Activated naive CD8-positive, alpha-beta T cell (primary cell): ENCODE measurements around the gene ABLIM2.

Experiments
- H3K27ac Mint-ChIP-seq: one replicate; pipeline ENCODE4 v1.8.0; 2021; ENCODE audit warnings: mixed read lengths
- H3K27me3 Mint-ChIP-seq: one replicate; pipeline ENCODE4 v1.8.0; 2021; ENCODE audit warnings: mixed read lengths
- H3K36me3 Mint-ChIP-seq: one replicate; pipeline ENCODE4 v1.8.0; 2021; ENCODE audit warnings: mixed read lengths
- H3K4me1 Mint-ChIP-seq: one replicate; pipeline ENCODE4 v1.8.0; 2021; ENCODE audit warnings: low read depth, mixed read lengths
- H3K4me3 Mint-ChIP-seq: one replicate; pipeline ENCODE4 v1.8.0; 2021; ENCODE audit warnings: mild to moderate bottlenecking, mixed read lengths
- H3K9me3 Mint-ChIP-seq: one replicate; pipeline ENCODE4 v1.8.0; 2021; ENCODE audit warnings: low read depth, mixed read lengths

Gene ABLIM2

GRCh38 chr4:8108991-8109390 lies 49.6 kb downstream of the ABLIM2 start:
- no peak overlapping the region for H3K4me3 Mint-ChIP-seq
- H3K9me3 Mint-ChIP-seq, result no peaks in the 10 kb centered on the region
- no peak overlapping the region for H3K27ac Mint-ChIP-seq
- H3K4me1 Mint-ChIP-seq, result no peaks in the 10 kb centered on the region
- H3K36me3 Mint-ChIP-seq, result no peaks in the 10 kb centered on the region
- H3K27me3 Mint-ChIP-seq, result peaks cover 1% of the 10 kb centered on the region

- H3K36me3 Mint-ChIP-seq, result no peaks in the 10 kb centered on the region
- H3K9me3 Mint-ChIP-seq, result no peaks in the 10 kb centered on the region
- H3K4me3 Mint-ChIP-seq, result no peak overlapping the region
- H3K27me3 Mint-ChIP-seq, result peaks cover 1% of the 10 kb centered on the region
- H3K4me1 Mint-ChIP-seq, result no peaks in the 10 kb centered on the region
- no peak overlapping the region for H3K27ac Mint-ChIP-seq
These were observed 50.4 kb downstream of the ABLIM2 start for GRCh38 chr4:8108261-8108660.

GRCh38 chr4:8107146-8107657 lies 51.4 kb downstream of the ABLIM2 start:
- H3K36me3 Mint-ChIP-seq, result no peaks in the 10 kb centered on the region
- no peak overlapping the region for H3K27ac Mint-ChIP-seq
- H3K27me3 Mint-ChIP-seq, result peaks cover 1% of the 10 kb centered on the region
- no peaks in the 10 kb centered on the region for H3K9me3 Mint-ChIP-seq
- no peaks in the 10 kb centered on the region for H3K4me1 Mint-ChIP-seq
- H3K4me3 Mint-ChIP-seq, result no peak overlapping the region

GRCh38 chr4:8106451-8107025 lies 52.1 kb downstream of the ABLIM2 start:
- Mint-ChIP-seq H3K9me3 (no peaks in the 10 kb centered on the region), H3K27ac (no peak overlapping the region), H3K4me1 (no peaks in the 10 kb centered on the region), H3K36me3 (no peaks in the 10 kb centered on the region), H3K4me3 (no peak overlapping the region), H3K27me3 (peaks cover 1% of the 10 kb centered on the region)

- no peaks in the 10 kb centered on the region for H3K36me3 Mint-ChIP-seq
- no peak overlapping the region for H3K4me3 Mint-ChIP-seq
- H3K27me3 Mint-ChIP-seq, result peaks cover 1% of the 10 kb centered on the region
- no peak overlapping the region for H3K27ac Mint-ChIP-seq
- H3K9me3 Mint-ChIP-seq, result no peaks in the 10 kb centered on the region
- H3K4me1 Mint-ChIP-seq, result no peaks in the 10 kb centered on the region
These were observed 53.1 kb downstream of the ABLIM2 start for GRCh38 chr4:8105306-8106100.

GRCh38 chr4:8104491-8105305 lies 53.9 kb downstream of the ABLIM2 start:
- no peak overlapping the region for H3K4me3 Mint-ChIP-seq
- H3K36me3 Mint-ChIP-seq, result no peaks in the 10 kb centered on the region
- H3K9me3 Mint-ChIP-seq, result no peaks in the 10 kb centered on the region
- H3K27me3 Mint-ChIP-seq, result no peaks in the 10 kb centered on the region
- no peaks in the 10 kb centered on the region for H3K4me1 Mint-ChIP-seq
- no peak overlapping the region for H3K27ac Mint-ChIP-seq

- Mint-ChIP-seq H3K4me3 (no peak overlapping the region), H3K4me1 (no peaks in the 10 kb centered on the region)
These were observed 54.9 kb downstream of the ABLIM2 start for GRCh38 chr4:8103421-8104390.

GRCh38 chr4:8102831-8103230 lies 55.8 kb downstream of the ABLIM2 start:
- Mint-ChIP-seq H3K4me3 (no peak overlapping the region), H3K36me3 (no peaks in the 10 kb centered on the region), H3K4me1 (no peaks in the 10 kb centered on the region), H3K9me3 (no peaks in the 10 kb centered on the region), H3K27me3 (no peaks in the 10 kb centered on the region), H3K27ac (no peak overlapping the region)

More at GRCh38 chr4:8103421-8104390, 54.9 kb downstream of the ABLIM2 start:
- Mint-ChIP-seq H3K9me3 (no peaks in the 10 kb centered on the region), H3K27me3 (no peaks in the 10 kb centered on the region), H3K36me3 (no peaks in the 10 kb centered on the region), H3K27ac (no peak overlapping the region)

GRCh38 chr4:8102076-8102355 lies 56.6 kb downstream of the ABLIM2 start:
- no peaks in the 10 kb centered on the region for H3K4me1 Mint-ChIP-seq
- no peaks in the 10 kb centered on the region for H3K9me3 Mint-ChIP-seq
- H3K36me3 Mint-ChIP-seq, result no peaks in the 10 kb centered on the region

GRCh38 chr4:8101213-8102075 lies 57.2 kb downstream of the ABLIM2 start:
- Mint-ChIP-seq H3K4me3 (no peak overlapping the region), H3K9me3 (no peaks in the 10 kb centered on the region), H3K27ac (no peak overlapping the region), H3K36me3 (no peaks in the 10 kb centered on the region), H3K4me1 (no peaks in the 10 kb centered on the region), H3K27me3 (no peaks in the 10 kb centered on the region)

More at GRCh38 chr4:8102076-8102355, 56.6 kb downstream of the ABLIM2 start:
- H3K4me3 Mint-ChIP-seq, result no peak overlapping the region
- H3K27me3 Mint-ChIP-seq, result no peaks in the 10 kb centered on the region
- no peak overlapping the region for H3K27ac Mint-ChIP-seq

GRCh38 chr4:8099981-8100464 lies 58.6 kb downstream of the ABLIM2 start:
- Mint-ChIP-seq H3K27me3 (no peaks in the 10 kb centered on the region), H3K9me3 (no peaks in the 10 kb centered on the region), H3K36me3 (peaks cover 6% of the 10 kb centered on the region), H3K4me3 (no peak overlapping the region), H3K27ac (no peak overlapping the region), H3K4me1 (no peaks in the 10 kb centered on the region)

- H3K27ac Mint-ChIP-seq, result no peak overlapping the region
- peaks cover 10% of the 10 kb centered on the region for H3K9me3 Mint-ChIP-seq
- H3K4me1 Mint-ChIP-seq, result no peaks in the 10 kb centered on the region
- peaks cover 9% of the 10 kb centered on the region for H3K36me3 Mint-ChIP-seq
- H3K27me3 Mint-ChIP-seq, result no peaks in the 10 kb centered on the region
- H3K4me3 Mint-ChIP-seq, result no peak overlapping the region
These were observed 60.1 kb downstream of the ABLIM2 start for GRCh38 chr4:8098506-8098905.

GRCh38 chr4:8097721-8098345 lies 60.8 kb downstream of the ABLIM2 start:
- H3K9me3 Mint-ChIP-seq, result peaks cover 13% of the 10 kb centered on the region
- H3K4me1 Mint-ChIP-seq, result no peaks in the 10 kb centered on the region
- peaks cover 12% of the 10 kb centered on the region for H3K36me3 Mint-ChIP-seq
- no peaks in the 10 kb centered on the region for H3K27me3 Mint-ChIP-seq
- no peak overlapping the region for H3K4me3 Mint-ChIP-seq
- H3K27ac Mint-ChIP-seq, result no peak overlapping the region
